ENCODE measurements around the gene KAT8. TPM values are rescaled to one million over a fixed set of nuclear protein-coding genes. Genes with fewer than 3 reads are reported as not detected.
"Not testable (repeated sequence)": the region's sequence is repeated elsewhere in the genome, so short reads cannot be mapped to it uniquely, and the experiment has no call there.

Gene KAT8
- total RNA-seq, 1 donor from 2014 or later: 113 TPM

DNA sequence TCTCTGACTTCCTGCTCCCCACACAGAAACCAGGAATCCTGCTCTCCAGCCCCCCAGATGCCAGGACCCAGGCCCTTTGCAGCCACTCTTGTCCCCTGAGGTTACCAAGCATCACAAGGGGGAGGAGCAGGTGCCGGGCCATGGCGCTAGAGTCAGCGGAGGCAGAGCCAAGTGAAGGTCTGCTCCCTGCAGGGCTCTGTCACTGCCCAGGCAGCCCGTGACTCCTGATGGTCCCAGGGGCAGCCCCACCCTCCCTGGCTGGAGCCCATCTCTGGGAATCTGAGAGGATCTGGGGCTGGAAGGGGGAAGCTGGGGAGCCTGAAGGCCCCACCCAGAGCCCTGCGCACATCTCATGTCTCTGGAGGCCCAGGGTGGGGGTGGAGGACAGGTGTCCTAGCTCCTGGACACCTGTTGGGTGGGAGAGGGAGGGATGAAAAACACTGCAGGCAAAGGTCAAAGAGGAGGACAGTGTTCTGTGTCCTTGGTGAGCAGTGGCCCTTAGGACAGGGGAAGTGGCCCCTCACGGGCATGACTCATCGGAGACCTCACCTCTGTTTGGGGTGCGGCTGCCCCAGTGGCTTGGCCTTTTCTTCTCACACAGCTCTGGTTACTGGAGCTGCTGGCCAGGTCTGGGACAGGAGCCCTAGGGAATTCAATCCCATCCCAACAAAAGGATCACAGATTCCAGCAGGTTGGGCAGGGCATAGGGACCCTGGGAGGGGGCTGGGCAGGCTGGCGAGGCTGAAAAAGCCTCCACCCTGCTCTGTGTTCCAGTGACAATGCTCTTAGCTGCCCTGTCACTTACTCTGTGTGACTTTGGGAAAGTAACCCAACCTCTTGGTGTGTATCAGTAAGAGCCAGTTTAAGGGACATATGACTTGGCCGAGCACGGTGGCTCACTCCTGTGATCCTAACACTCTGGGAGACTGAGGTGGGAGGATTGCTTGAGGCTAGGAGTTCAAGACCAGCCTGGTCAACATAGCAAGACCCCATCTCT lies 32.7 kb downstream of the KAT8 start, which contains the start of gene PRSS36:
Gene PRSS36 (minus strand): TSS at position 173 of the 997 bp plus-strand sequence. CDS start 31 bp downstream, at position 142.
- no peaks in the 10 kb centered on the region for H3K27me3 ChIP-seq
- intact Hi-C loops (cut with DNase I): no loop called here

DNA sequence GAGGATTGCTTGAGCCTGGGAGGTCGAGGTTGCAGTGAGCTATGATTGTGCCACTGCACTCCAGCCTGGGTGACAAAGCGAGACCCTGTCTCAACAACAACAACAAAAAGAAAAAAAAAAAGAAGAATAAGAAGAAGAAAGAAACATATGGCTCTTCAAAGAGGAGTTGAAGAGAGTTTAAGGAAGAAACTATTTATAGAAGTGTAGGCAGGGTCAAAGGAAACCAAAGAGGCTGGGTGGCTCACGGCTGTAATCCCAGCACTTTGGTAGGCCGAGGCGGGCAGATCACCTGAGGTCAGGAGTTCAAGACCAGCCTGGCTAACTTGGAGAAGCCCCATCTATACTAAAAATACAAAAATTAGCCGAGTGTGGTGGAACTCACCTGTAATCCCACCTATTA lies 33.5 kb downstream of the KAT8 start:
- H3K4me1 ChIP-seq; H3K27me3 ChIP-seq; DNase-seq (ENCODE audit: low spot score in 2 of 2); H3K4me3 ChIP-seq; intact Hi-C loops (cut with DNase I); H3K36me3 ChIP-seq; H3K27ac ChIP-seq; H3K9me3 ChIP-seq: not testable (repeated sequence)

More for the DNA sequence above, 32.7 kb downstream of the KAT8 start, which contains the start of gene PRSS36:
- DNase-seq (ENCODE audit: low spot score in 2 of 2): no peak
- no peak within 1 kb of the TSS for H3K27ac ChIP-seq
- no peak within 1 kb of the TSS for H3K4me3 ChIP-seq
- H3K9me3 ChIP-seq: no peaks in the 10 kb centered on the region
- no peaks in the 10 kb centered on the region for H3K36me3 ChIP-seq
- TF ChIP-seq, protein P1, sequence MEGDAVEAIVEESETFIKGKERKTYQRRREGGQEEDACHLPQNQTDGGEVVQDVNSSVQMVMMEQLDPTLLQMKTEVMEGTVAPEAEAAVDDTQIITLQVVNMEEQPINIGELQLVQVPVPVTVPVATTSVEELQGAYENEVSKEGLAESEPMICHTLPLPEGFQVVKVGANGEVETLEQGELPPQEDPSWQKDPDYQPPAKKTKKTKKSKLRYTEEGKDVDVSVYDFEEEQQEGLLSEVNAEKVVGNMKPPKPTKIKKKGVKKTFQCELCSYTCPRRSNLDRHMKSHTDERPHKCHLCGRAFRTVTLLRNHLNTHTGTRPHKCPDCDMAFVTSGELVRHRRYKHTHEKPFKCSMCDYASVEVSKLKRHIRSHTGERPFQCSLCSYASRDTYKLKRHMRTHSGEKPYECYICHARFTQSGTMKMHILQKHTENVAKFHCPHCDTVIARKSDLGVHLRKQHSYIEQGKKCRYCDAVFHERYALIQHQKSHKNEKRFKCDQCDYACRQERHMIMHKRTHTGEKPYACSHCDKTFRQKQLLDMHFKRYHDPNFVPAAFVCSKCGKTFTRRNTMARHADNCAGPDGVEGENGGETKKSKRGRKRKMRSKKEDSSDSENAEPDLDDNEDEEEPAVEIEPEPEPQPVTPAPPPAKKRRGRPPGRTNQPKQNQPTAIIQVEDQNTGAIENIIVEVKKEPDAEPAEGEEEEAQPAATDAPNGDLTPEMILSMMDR (IDR thresholded peaks at IDR 0.05): no peak
- no peaks in the 10 kb centered on the region for H3K4me1 ChIP-seq

DNA sequence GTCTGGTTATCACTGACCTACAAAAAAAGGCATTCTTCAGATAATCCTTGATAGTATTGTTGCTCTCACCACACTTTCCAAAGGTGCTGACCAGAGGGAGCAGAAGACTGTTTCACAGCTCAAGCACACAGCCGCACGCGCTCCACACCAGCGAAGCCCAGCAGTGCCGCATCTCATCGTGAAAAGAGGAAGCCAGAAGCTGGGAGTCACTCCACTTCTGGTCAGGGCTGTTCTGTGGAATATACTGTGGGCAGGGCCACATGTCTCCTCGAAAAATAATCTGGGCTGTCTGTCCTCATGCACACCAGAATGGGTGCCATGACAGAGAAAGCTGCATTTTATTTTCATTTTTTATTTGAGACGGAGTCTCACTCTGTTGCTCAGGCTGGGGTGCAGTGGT lies 39.7 kb downstream of the KAT8 start:
- H3K27ac ChIP-seq: no peak overlapping the region
- DNase-seq (ENCODE audit: low spot score in 2 of 2): no peak

DNA sequence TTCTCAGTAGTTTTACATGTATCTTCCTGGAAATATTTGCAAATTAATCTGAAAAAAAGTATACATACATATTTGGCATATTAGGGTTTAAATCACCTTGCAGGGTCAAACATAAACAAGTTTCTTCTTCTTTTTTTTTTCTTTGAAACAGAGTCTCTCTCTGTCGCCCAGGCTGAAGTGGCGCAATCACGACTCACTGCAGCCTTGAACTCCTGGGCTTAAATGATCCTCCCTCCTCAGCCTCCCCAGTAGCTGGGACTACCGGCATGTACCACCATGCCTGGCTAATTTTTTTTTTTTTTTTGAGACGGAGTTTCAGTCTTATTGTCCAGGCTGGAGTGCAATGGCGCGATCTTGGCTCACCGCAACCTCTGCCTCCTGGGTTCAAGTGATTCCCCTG lies 49.9 kb downstream of the KAT8 start:
- Histone ChIP-seq H3K4me3 (no peak overlapping the region), H3K36me3 (no peaks in the 10 kb centered on the region), H3K27ac (no peak overlapping the region), H3K4me1 (no peaks in the 10 kb centered on the region), H3K9me3 (no peaks in the 10 kb centered on the region), H3K27me3 (no peaks in the 10 kb centered on the region)
- DNase-seq (ENCODE audit: low spot score in 2 of 2): no peak
- TF ChIP-seq, protein P1 (IDR thresholded peaks at IDR 0.05): no peak
- intact Hi-C loops (cut with DNase I): no loop called here

More for the DNA sequence above, 39.7 kb downstream of the KAT8 start:
- Histone ChIP-seq H3K4me3 (no peak overlapping the region), H3K4me1 (no peaks in the 10 kb centered on the region), H3K27me3 (no peaks in the 10 kb centered on the region), H3K36me3 (no peaks in the 10 kb centered on the region), H3K9me3 (no peaks in the 10 kb centered on the region)
- intact Hi-C loops (cut with DNase I): no loop called here
- TF ChIP-seq, protein P1 (IDR thresholded peaks at IDR 0.05): no peak

DNA sequence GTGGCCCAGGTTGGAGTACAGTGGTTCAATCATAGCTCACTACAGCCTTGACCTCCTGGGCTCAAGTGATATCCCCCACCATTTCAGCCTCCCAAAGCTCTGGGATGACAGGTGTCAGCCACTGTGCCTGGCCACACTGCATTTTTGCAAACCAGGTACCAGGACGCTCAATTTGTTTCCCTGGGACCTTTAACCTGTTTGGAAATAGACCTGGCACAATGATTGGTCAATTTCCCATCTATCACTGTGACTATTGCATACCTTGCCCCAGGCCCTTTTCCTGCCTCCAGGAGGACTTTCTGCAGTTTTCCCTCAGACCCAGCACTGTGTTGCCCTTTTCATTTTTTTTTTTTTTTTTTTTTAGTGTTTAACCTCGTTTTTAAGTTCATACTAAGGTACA lies 51.4 kb downstream of the KAT8 start:
- H3K4me1 ChIP-seq: no peaks in the 10 kb centered on the region
- no peaks in the 10 kb centered on the region for H3K27me3 ChIP-seq
- DNase-seq (ENCODE audit: low spot score in 2 of 2): no peak
- no peaks in the 10 kb centered on the region for H3K9me3 ChIP-seq
- TF ChIP-seq, protein P1 (IDR thresholded peaks at IDR 0.05): no peak
- no peak overlapping the region for H3K27ac ChIP-seq
- intact Hi-C loops (cut with DNase I): no loop called here
- no peak overlapping the region for H3K4me3 ChIP-seq
- no peaks in the 10 kb centered on the region for H3K36me3 ChIP-seq

DNA sequence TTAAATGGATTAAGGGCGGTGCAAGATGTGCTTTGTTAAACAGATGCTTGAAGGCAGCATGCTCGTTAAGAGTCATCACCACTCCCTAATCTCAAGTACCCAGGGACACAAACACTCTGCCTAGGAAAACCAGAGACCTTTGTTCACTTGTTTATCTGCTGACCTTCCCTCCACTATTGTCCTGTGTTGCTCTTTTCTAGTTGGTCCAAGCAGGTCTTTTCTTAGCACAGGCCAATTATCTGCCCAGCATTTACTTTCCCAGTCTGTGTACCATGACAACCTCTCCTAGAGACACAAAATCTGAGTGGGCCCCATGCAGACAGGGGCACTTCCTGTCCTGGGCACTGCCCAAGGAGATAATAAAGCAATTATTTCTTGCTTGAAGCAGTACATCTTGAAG lies 52.6 kb downstream of the KAT8 start:
- intact Hi-C loops (cut with DNase I): not testable (repeated sequence)

More for the DNA sequence above, 52.6 kb downstream of the KAT8 start:
- not testable (repeated sequence) for H3K9me3 ChIP-seq; H3K4me1 ChIP-seq; H3K27me3 ChIP-seq; H3K4me3 ChIP-seq; DNase-seq (ENCODE audit: low spot score in 2 of 2); H3K27ac ChIP-seq; H3K36me3 ChIP-seq
